DMS79 treated with DMSO at 0.1 percent for 48 hours (cell line): Measurements from ENCODE around the gene AUTS2.
A peak's percentile ranks its signal among the peaks of the same experiment; 100 is the strongest.

ENCODE experiments used
- DNase-seq: peaks from one replicate; lab custom pipeline; 2025; lab: John Stamatoyannopoulos, UW

AUTS2 gene

GRCh38 chr7:70470746-70471145 lies 872.5 kb downstream of the AUTS2 start:
- DNase-seq, result no peak

- DNase-seq, result no peak
These were observed 874.4 kb downstream of the AUTS2 start for GRCh38 chr7:70472601-70473237.

GRCh38 chr7:70474639-70475234 lies 876.5 kb downstream of the AUTS2 start:
- DNase-seq, result peak; percentile 16

GRCh38 chr7:70477036-70478010 lies 879.0 kb downstream of the AUTS2 start:
- DNase-seq, result no peak

GRCh38 chr7:70479153-70480021 lies 881.1 kb downstream of the AUTS2 start:
- DNase-seq, result peak; percentile 19

GRCh38 chr7:70480927-70481569 lies 882.8 kb downstream of the AUTS2 start:
- DNase-seq, result no peak

- DNase-seq, result no peak
These were observed 883.4 kb downstream of the AUTS2 start for GRCh38 chr7:70481570-70482123.

- no peak for DNase-seq
These were observed 886.0 kb downstream of the AUTS2 start for GRCh38 chr7:70484255-70484654.

GRCh38 chr7:70486977-70487376 lies 888.7 kb downstream of the AUTS2 start:
- no peak for DNase-seq

GRCh38 chr7:70487428-70487827 lies 889.2 kb downstream of the AUTS2 start:
- no peak for DNase-seq

- no peak for DNase-seq
These were observed 889.6 kb downstream of the AUTS2 start for GRCh38 chr7:70487886-70488285.

GRCh38 chr7:70489813-70490212 lies 891.5 kb downstream of the AUTS2 start:
- no peak for DNase-seq

- no peak for DNase-seq
These were observed 894.4 kb downstream of the AUTS2 start for GRCh38 chr7:70492625-70493024.

- DNase-seq, result no peak
These were observed 896.2 kb downstream of the AUTS2 start for GRCh38 chr7:70494225-70495032.

GRCh38 chr7:70495033-70495376 lies 896.7 kb downstream of the AUTS2 start:
- DNase-seq, result no peak

GRCh38 chr7:70497793-70498192 lies 899.5 kb downstream of the AUTS2 start:
- no peak for DNase-seq

- DNase-seq, result peak; percentile 94
These were observed 900.1 kb downstream of the AUTS2 start for GRCh38 chr7:70498232-70498992.

- DNase-seq, result no peak
These were observed 902.0 kb downstream of the AUTS2 start for GRCh38 chr7:70500261-70500660.

- DNase-seq, result no peak
These were observed 904.0 kb downstream of the AUTS2 start for GRCh38 chr7:70502117-70502863.
